HCT116 (cell line): Measurements from ENCODE around the gene TK2. TPM values are rescaled to one million over a fixed set of nuclear protein-coding genes. Genes with fewer than 3 reads are reported as not detected.
"Not testable (repeated sequence)": the region's sequence is repeated elsewhere in the genome, so short reads cannot be mapped to it uniquely, and the experiment has no call there.

Source experiments
- ATAC-seq: fragments of 200-7000 bp; cut with Tn5 transposase; 2 replicates; pipeline ENCODE4 v1.9.1; 2020; ENCODE audit warnings: mild to moderate bottlenecking, moderate library complexity
- BruUV-seq: library from RNA; stranded (reverse); fragments of 400-500 nt; replicated peaks from 2 replicates; lab custom pipeline; 2021; lab: Mats Ljungman, UMichigan
- CTCF ChIA-PET: fragments of 300-600 bp; sonication (Branson Sonifier 250); formaldehyde crosslinking; loops from one replicate; lab custom pipeline; 2021; ENCODE audit warnings: antibody characterized with exemption; lab: Charles Lee
- POLR2A ChIA-PET: fragments of 300-600, 350-600 bp; sonication (Branson Sonifier 250); formaldehyde crosslinking; loops from one replicate; lab custom pipeline; 2021; ENCODE audit warnings: antibody characterized with exemption; lab: Charles Lee
- RAD21 ChIA-PET, 2 experiments: fragments of 300-600 bp; sonication (Branson Sonifier 250); formaldehyde crosslinking; loops; one replicate each; lab custom pipeline; 2023; ENCODE audit warnings: low total read pairs in 2 of 2; ENCODE audit not compliant: uncharacterized antibody in 2 of 2, unreplicated experiment in 2 of 2, low non-redundant PET in 1 of 2; lab: Charles Lee
- DNase-seq: peaks from one replicate; pipeline ENCODE4 v3.0.0-alpha.2; 2010; ENCODE audit warnings: low read depth, low spot score
- H2AFZ ChIP-seq: fragments of 200-600 bp; shearing (Covaris generic), sonication (generic); 2 replicates; pipeline ENCODE4 v1.6.1; 2017; ENCODE audit warnings: low read depth, mixed run types, mixed read lengths, antibody characterized with exemption, low read length; ENCODE audit not compliant: poor library complexity, severe bottlenecking
- H3K27ac ChIP-seq: 2 replicates; pipeline ENCODE4 v1.5.1; 2012; ENCODE audit warnings: low read depth, low read length
- H3K27me3 ChIP-seq: fragments of 200-600 bp; sonication (generic); 2 replicates; pipeline ENCODE4 v1.6.1; 2016; ENCODE audit warnings: mixed run types, low read length, mixed read lengths; ENCODE audit not compliant: insufficient read depth
- H3K36me3 ChIP-seq, 2 experiments: fragments of 200-500 bp in 1 of 2; fragments of 200-600 bp in 1 of 2; sonication (Bioruptor generic) in 1 of 2; sonication (generic) in 1 of 2; 2 replicates each; pipeline versions ENCODE4 v1.5.1 to v1.6.1; 2014 to 2016; ENCODE audit warnings: low read length in 2 of 2, inconsistent platforms in 1 of 2, mixed read lengths in 1 of 2, mixed run types in 1 of 2; ENCODE audit not compliant: insufficient read depth in 2 of 2, control insufficient read depth in 1 of 2
- H3K4me1 ChIP-seq, 2 experiments: fragments of 200-600 bp in 1 of 2; sonication (generic) in 1 of 2; 2 replicates each; pipeline versions ENCODE4 v1.5.1 to v1.6.1; 2012 to 2017; ENCODE audit warnings: low read length in 2 of 2, inconsistent platforms in 1 of 2, mild to moderate bottlenecking in 1 of 2, mixed read lengths in 1 of 2, mixed run types in 1 of 2, moderate library complexity in 1 of 2; ENCODE audit not compliant: insufficient read depth in 2 of 2, control insufficient read depth in 1 of 2
- H3K4me2 ChIP-seq: fragments of 200-600 bp; sonication (generic); 2 replicates; pipeline ENCODE4 v1.6.1; 2017; ENCODE audit warnings: mixed run types, low read length, mixed read lengths
- H3K4me3 ChIP-seq, 2 experiments: fragments of 200-600 bp in 1 of 2; sonication (generic) in 1 of 2; replicated peaks in 1 of 2; 2 replicates each; pipeline ENCODE4 v1.5.1; 2011 to 2016; ENCODE audit warnings: low read length in 2 of 2, control low read depth in 1 of 2, low read depth in 1 of 2, mild to moderate bottlenecking in 1 of 2, mixed read lengths in 1 of 2, mixed run types in 1 of 2
- H3K79me2 ChIP-seq: fragments of 200-600 bp; sonication (generic); 2 replicates; pipeline ENCODE4 v1.6.1; 2017; ENCODE audit warnings: mild to moderate bottlenecking, mixed run types, low read length, moderate library complexity, mixed read lengths; ENCODE audit not compliant: insufficient read depth
- H3K9ac ChIP-seq: fragments of 200-600 bp; sonication (generic); 2 replicates; pipeline ENCODE4 v1.6.1; 2016; ENCODE audit warnings: low read length, mixed read lengths
- H3K9me2 ChIP-seq: fragments of 200-600 bp; sonication (generic), shearing (Covaris generic); 2 replicates; pipeline ENCODE4 v1.6.1; 2017; ENCODE audit warnings: mixed run types, mild to moderate bottlenecking, moderate library complexity; ENCODE audit not compliant: insufficient read depth
- H3K9me3 ChIP-seq, 2 experiments: fragments of 200-500 bp in 1 of 2; fragments of 200-600 bp in 1 of 2; sonication (Bioruptor generic) in 1 of 2; sonication (generic) in 1 of 2; 2 replicates each; pipeline ENCODE4 v1.6.1; 2014 to 2017; ENCODE audit warnings: low read length in 2 of 2, mixed read lengths in 2 of 2, inconsistent platforms in 1 of 2, low read depth in 1 of 2, mild to moderate bottlenecking in 1 of 2, mixed run types in 1 of 2, moderate library complexity in 1 of 2; ENCODE audit not compliant: control insufficient read depth in 1 of 2, insufficient read depth in 1 of 2
- H4K20me1 ChIP-seq: fragments of 200-600 bp; sonication (generic), shearing (Covaris generic); 2 replicates; pipeline ENCODE4 v1.6.1; 2017; ENCODE audit warnings: mixed run types, mild to moderate bottlenecking, moderate library complexity; ENCODE audit not compliant: insufficient read depth
- CEBPB ChIP-seq: IDR thresholded peaks from 2 replicates; pipeline ENCODE4 v1.6.1; 2012; ENCODE audit warnings: low read depth
- ELF1 ChIP-seq: IDR thresholded peaks from 2 replicates; pipeline ENCODE4 v1.6.1; 2012; ENCODE audit warnings: low read depth, borderline replicate concordance
- FOSL1 ChIP-seq: IDR thresholded peaks from 2 replicates; pipeline ENCODE4 v1.6.1; 2012; ENCODE audit warnings: low read depth
- JUND ChIP-seq: IDR thresholded peaks from 2 replicates; pipeline ENCODE4 v1.6.1; 2012
- POLR2A ChIP-seq: IDR thresholded peaks from 2 replicates; pipeline ENCODE4 v1.7.0; 2011; ENCODE audit warnings: borderline replicate concordance; ENCODE audit not compliant: insufficient read depth, insufficient read length; ENCODE audit errors: extremely low read depth
- SIN3A ChIP-seq: IDR thresholded peaks from 2 replicates; pipeline ENCODE4 v1.6.1; 2012; ENCODE audit warnings: low read depth
- SP1 ChIP-seq: IDR thresholded peaks from 2 replicates; pipeline ENCODE4 v1.6.1; 2012; ENCODE audit warnings: low read depth
- SRF ChIP-seq: IDR thresholded peaks from 2 replicates; pipeline ENCODE4 v1.6.1; 2012; ENCODE audit warnings: low read depth
- TCF7L2 ChIP-seq: IDR thresholded peaks from 2 replicates; pipeline ENCODE4 v1.7.0; 2011; ENCODE audit warnings: borderline replicate concordance, inconsistent platforms; ENCODE audit not compliant: insufficient read depth, insufficient read length; ENCODE audit errors: extremely low read depth
- ZBTB33 ChIP-seq: IDR thresholded peaks from 2 replicates; pipeline ENCODE4 v1.6.1; 2011; ENCODE audit warnings: mild to moderate bottlenecking, low read length, moderate library complexity; ENCODE audit not compliant: insufficient replicate concordance; ENCODE audit errors: extremely low read depth
- intact Hi-C: fragments of 100-400 bp; cut with micrococcal nuclease; formaldehyde crosslinking; loops from 2 replicates; pipeline ENCODE4 v1.10.0; 2022
- total RNA-seq: library from RNA; stranded (reverse); gene quantifications from one replicate; pipeline ENCODE4 v1.2.1, GENCODE V29; 2021; ENCODE audit not compliant: unreplicated experiment

TK2 gene
- total RNA-seq, 1 experiment from 2014 or later = 15.4 TPM

DNA sequence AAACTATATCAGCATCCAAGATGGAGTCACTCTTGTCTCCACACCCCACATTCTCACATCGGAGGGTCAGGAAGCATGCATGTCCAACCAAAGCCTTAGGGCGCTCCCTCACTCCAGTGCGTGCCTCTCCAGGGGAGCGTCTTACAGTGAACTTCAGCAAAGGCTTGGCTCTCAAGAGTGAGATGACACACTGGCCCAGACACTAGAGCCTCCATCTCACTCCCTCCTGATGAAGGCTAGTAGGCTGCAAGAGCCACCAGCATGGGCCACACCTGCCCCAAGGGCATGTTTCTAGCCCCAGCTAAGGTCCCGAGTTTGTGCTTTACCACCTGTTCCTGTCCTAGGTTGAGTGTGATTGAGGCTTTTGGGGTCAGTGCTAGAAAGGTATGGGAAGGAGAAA, 82.3 kb downstream of the TK2 start:
- BruUV-seq = no TSS peak
- DNase-seq (no peak), ATAC-seq (no peak)
- H3K27me3 ChIP-seq = peaks cover 17% of the 10 kb centered on the region; the same call in 1 of the 2 replicates
- H3K36me3 ChIP-seq = no peaks in the 10 kb centered on the region
- no peak overlapping the region for H3K27ac ChIP-seq
- no peak overlapping the region for H3K9ac ChIP-seq
- no peak overlapping the region for H3K4me2 ChIP-seq
- no peak overlapping the region for H2AFZ ChIP-seq
- no peak overlapping the region for H3K4me3 ChIP-seq
- no peak for TF ChIP-seq JUND
- no peak for TF ChIP-seq CEBPB
- TF ChIP-seq SIN3A = no peak
- no peak for TF ChIP-seq TCF7L2
- TF ChIP-seq FOSL1 = no peak
- no peak for TF ChIP-seq ELF1
- TF ChIP-seq SP1 = no peak
- TF ChIP-seq ZBTB33 = no peak
- TF ChIP-seq POLR2A = no peak
- TF ChIP-seq SRF = no peak
- ChIA-PET CTCF (no interaction called here), POLR2A (no interaction called here), RAD21 (no interaction called here)
- H3K4me1 ChIP-seq = no peaks in the 10 kb centered on the region
- no peaks in the 10 kb centered on the region for H4K20me1 ChIP-seq
- H3K9me3 ChIP-seq = no peaks in the 10 kb centered on the region
- intact Hi-C loops = no loop called here
- H3K9me2 ChIP-seq = no peaks in the 10 kb centered on the region
- H3K79me2 ChIP-seq = no peaks in the 10 kb centered on the region

DNA sequence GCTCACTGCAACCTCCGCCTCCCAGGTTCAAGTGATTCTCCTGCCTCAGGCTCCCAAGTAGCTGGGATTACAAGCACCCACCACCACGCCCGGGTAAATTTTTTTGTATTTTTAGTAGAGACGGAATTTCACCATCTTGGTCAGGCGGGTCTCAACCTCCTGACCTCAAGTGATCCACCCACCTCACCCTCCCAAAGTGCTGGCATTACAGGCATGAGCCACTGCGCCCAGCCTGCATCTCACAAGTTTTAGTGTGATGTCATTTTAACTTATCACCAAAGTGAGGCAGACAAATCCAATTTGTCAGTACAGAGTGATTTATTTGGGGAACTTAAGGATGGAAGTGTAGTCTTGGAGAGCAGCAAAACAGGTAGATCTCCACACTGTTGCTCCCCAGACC, 83.3 kb downstream of the TK2 start:
- DNase-seq, BruUV-seq, ATAC-seq, intact Hi-C loops, H3K79me2 ChIP-seq, H3K4me3 ChIP-seq, H3K9ac ChIP-seq, H3K36me3 ChIP-seq, H3K27ac ChIP-seq, H3K4me1 ChIP-seq, RAD21 ChIA-PET, POLR2A ChIA-PET, H3K9me3 ChIP-seq, H3K4me2 ChIP-seq, H2AFZ ChIP-seq, CTCF ChIA-PET, H4K20me1 ChIP-seq, H3K9me2 ChIP-seq: not testable (repeated sequence)
- H3K27me3 ChIP-seq = peaks cover 17% of the 10 kb centered on the region

DNA sequence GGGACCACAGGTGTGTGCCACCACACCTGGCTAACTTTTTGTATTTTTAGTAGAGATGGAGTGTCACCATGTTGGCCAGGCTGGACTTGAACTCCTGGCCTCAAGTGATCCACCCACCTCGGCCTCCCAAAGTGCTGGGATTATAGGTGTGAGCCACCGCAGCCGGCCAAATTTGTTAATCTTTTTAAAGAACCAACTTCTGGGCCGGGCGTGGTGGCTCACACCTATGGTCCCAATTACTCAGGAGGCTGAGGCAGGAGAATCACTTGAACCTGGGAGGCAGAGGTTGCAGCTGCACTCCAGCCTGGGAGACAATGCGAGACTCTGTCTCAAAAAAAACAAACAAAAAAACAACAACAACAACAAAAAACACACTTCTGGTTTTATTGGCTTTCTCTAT, 84.0 kb downstream of the TK2 start:
- H3K9ac ChIP-seq, H3K4me2 ChIP-seq, BruUV-seq, ATAC-seq, H4K20me1 ChIP-seq, H3K79me2 ChIP-seq, H3K4me1 ChIP-seq, CTCF ChIA-PET, H3K4me3 ChIP-seq, H3K9me3 ChIP-seq, RAD21 ChIA-PET, intact Hi-C loops, H2AFZ ChIP-seq, POLR2A ChIA-PET, H3K36me3 ChIP-seq, H3K9me2 ChIP-seq, H3K27ac ChIP-seq, DNase-seq: not testable (repeated sequence)
- H3K27me3 ChIP-seq = peaks cover 17% of the 10 kb centered on the region
